ENCODE data around the gene UQCRQ.
"Not testable (repeated sequence)": the region's sequence is repeated elsewhere in the genome, so short reads cannot be mapped to it uniquely, and the experiment has no call there.

UQCRQ gene

DNA sequence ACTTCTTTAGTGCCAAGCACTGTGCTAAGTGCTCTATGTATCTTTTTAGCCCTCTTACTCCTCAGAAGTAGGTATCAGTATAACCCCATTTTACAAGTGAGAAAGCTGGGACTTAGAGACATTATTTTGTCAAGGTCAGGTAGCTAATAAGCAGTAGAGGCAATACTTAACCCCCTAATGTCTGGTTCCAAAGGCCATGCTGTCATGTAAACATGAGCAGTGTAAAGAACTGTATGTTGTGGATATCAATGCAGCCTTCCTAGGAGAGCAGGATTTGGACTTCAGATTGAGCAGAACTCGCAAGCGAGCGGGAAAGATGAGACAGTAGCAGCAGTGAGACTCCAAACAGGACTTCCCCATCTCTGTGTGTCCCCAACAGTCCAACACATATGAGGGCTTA lies 32.4 kb upstream of the UQCRQ start:
- DNase-seq (ENCODE audit: low spot score): no peak

DNA sequence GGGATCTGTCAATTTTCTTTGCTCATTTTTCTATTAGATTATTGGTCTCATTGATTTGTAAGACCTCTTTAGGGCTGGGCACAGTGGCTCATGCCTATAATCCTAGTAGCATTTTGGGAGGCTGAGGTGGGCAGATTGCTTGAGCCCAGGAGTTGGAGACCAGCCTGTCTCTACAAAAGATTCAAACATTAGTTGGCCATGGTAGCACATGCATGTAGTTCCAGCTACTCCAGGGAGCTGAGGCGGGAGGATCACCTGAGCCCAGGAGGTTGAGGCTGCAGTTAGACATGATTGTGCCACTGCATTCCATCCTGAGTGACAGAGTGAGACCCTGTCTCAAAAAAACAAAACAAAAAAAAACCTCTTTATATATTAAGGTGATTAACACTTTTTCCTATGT lies 29.6 kb upstream of the UQCRQ start:
- no peak for DNase-seq (ENCODE audit: low spot score)

DNA sequence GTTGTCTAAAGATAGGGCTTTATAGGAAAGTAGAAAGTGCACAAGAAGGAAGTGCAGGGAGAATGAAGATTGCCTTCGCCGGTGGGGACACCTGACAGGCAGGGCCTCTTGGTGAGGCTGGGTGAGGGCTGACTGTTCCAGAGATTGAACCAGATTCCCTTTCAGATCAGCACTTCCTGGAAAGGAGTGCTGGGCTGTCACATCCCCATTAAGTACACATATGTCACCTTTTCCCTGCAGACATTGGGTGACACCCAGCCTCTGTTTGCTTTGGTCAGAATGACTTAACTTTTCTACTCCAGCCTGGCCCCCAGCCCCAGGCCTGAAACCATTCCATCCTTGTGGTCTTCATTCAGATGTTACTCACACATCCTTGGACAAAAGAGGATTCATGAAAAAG lies 28.6 kb upstream of the UQCRQ start:
- DNase-seq (ENCODE audit: low spot score): no peak

DNA sequence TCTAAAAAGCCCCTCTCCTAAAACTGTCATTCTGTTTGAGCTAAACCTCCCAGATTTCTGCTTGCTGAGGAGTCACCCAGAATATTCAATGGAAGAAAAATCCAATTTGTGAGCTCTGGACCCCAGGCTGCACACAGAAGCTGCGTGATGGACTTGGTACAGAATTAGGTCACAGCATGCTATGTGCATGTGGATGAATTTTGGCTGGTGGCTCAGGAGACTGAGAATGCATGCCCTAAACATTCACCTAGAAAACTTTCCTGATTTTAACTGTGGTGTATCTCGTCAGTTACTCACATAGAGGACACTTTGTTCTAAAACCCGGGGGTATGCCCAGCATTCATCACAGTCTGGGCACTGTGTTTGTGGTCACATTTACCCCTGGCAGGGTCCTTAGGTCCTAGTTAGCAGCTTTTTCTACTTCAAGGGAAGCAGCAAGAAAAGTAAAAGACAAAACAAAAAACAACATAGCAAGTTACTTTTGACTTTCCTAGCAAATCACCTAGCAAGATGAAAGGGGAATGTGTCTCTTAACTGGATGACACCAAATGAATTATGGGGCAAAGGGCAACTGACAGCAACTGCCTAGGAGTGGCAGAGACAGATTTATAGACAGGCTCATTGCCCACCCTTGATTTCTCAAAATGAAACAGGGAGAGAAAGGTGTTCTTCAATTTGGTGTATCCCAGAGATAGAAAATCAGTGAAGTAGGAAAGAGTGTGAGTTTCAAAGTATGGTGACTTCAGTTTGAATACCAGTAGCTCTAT lies 27.7 kb upstream of the UQCRQ start:
- no peak for DNase-seq (ENCODE audit: low spot score)

DNA sequence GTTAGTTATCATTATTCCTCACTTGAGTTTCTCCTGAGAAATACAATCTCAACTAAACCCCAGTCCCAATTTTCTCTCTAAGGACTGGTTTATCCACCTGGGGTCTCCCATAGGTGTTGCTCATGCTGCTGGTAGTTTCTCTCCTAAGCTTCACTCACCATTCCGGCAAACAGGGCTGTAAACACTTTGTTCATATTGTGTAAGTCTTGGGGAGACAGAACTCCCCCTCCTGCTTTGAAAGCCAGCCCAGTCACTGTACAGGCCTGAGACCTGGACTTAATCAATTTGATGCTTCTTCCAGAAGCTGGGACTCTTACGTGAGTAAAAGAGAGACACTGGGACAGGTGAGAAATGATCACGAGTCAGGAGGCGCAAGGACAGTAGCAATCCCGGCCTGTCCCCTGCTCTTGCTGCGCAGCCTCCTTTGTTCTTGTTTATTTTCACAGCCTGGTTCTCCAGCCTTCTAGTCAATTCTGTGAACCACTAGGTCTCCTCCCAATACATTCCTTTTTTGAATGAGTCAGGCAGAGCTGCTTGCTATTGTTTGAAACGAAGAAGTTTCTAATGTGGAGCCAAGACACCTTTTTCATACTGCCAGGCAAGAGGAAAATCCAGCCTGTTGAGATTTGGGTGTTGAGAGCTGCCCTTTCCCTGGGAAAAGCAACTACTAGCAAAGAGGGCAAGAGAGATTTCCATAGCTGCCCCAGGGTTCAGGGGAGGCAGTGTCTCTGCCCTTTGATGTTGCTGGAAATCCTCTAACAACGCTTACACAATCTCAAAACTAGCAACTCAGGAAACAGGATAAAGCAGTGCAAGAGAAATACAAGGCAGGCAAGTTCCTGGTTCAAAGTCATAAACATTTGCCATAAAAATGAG lies 26.8 kb upstream of the UQCRQ start:
- no peak for DNase-seq (ENCODE audit: low spot score)

DNA sequence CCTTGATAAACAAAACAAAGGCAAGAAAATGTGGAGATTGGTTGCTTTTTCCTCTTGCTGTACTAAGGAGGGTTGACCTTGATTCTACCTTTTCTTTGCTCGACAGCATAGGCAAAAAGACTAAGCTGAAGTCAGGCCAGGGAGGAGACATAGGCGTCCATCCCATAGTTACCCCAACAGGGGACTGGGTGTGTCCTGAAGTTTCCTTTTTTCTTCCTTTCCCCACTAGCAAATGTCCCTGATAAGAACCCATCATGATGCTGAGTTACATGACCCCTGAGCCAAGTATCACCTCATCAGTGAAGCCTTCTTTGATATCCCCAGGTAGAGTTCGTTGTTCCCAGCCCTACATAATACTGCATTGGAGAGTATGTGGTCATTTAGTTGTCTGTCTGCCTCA lies 26.1 kb upstream of the UQCRQ start:
- DNase-seq (ENCODE audit: low spot score): no peak

DNA sequence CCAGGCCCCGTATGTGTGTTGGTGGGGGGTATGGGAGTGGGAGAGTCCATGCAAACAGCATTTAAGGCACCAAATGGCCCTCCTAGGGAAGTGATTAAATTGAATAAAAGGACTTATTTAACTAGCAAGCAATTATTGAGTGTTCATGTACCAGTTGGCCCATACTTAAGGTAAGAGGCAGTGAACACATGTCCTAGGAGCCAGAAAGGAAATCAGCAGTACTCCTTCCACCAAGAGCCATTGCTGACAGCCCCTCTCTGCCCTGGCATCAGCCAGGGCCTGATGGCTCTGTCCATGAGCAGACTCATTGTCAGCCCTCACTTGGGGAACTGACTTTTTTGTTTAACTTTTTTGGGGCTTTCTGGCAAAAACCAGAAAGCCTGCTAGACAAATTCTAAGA lies 25.5 kb upstream of the UQCRQ start:
- DNase-seq (ENCODE audit: low spot score): no peak

DNA sequence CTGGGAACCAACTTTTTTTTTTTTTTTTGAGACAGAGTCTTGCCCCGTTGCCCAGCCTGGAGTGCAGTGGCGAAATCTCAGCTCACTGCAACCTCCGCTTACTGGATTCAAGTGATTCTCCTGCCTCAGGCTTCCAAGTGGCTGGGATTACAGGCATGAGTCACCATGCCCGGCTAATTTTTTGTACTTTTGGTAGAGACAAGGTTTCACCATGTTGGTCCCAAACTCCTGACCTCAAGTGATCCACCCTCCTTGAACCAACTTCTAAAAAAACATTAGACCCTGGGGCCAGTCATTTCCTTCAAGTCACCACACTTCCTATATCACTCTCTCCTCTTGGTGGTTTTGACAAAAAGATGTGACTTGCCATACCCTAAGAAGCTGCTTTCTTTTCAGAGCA lies 25.1 kb upstream of the UQCRQ start:
- no peak for DNase-seq (ENCODE audit: low spot score)

DNA sequence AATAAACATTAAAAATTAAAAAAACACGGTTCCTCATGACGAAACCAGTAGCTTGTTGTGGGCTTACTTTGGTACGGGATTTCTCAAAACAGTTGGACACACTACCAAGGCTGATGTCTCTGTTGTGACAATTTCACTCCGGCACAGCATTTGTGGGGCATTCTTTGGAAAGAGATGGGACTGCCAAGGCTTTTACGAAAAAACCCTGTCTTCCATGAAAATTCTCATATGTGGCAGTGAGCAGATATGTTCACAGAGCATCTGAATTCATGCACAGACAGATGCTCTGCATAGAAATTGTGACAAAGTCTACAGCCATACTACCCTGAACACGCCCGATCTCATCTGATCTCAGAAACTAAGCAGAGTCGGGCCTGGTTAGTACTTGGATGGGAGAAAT lies 18.2 kb upstream of the UQCRQ start:
- DNase-seq (ENCODE audit: low spot score): no peak

DNA sequence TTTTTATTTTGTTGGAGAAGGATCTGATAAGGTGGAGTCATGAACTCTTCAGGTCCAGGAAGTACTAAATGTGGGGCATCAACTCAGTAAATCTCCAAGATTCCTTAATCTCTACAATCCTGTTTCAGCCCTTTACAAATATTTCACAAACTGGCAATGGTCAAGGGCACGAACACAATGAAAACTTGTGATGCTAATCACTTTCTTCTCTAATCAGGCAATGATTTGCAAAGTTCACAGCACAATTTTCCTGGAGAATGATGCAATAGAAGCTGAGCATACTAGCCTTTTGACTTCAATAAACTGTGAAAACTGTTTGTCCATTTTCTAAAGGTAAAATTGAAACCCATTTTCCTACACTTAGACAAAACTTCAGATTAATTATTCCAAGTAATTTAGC lies 17.1 kb upstream of the UQCRQ start:
- DNase-seq (ENCODE audit: low spot score): no peak

DNA sequence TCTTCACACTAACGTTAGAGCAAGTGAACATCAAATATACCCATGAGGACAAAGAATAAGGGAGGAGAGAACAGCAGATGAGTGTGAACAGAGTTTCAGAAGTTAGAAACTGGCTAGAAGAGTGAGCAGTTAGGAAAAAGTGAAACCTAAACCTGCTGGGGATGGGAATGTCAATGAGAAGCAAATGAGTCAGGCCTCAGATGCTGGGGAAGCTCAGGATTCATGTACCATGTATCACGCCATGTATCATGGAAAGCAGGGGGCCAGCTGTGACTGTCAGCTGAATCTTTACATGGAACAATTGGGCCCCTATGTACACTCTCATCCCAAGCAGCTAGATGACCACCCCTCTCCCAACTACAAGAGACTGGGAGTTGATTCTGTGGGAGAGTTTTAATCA lies 16.4 kb upstream of the UQCRQ start:
- DNase-seq (ENCODE audit: low spot score): no peak

DNA sequence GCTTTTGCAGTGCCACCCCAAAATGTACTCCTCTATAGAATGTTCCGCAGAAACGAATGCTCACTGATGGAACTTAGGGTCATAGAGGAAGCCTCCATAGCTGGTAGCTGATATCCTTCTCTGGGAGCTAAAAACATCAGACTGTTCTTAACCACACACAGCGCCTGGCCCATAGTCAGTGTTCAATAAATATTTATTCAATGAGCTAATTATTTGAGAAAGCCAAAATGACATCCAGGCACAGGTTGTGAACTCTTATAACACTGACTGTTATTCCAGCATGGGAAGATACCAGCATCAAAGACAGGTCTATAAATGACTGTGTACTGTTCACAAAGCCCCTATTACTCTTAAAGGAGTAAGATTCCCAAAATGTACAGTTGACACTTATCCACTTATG lies 13.1 kb upstream of the UQCRQ start:
- DNase-seq (ENCODE audit: low spot score): no peak

DNA sequence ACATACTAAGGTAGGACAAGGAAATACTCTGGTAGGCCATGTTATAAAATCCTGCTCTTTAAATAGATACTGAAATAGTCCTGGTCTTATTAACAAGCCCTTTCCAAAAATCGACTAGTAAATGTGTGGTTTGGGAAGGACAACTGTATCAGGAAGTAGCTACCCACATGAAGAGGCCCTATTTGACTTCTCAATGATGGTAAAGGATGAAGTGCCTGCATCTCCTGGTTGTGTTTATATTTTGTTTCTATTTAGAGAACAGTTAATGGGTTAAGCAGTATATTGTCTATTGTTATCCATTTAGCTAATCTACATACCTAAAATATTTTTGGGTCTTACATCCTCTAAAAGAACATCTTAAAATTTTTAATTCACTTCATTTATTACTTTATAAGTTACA lies 12.7 kb upstream of the UQCRQ start:
- no peak for DNase-seq (ENCODE audit: low spot score)

DNA sequence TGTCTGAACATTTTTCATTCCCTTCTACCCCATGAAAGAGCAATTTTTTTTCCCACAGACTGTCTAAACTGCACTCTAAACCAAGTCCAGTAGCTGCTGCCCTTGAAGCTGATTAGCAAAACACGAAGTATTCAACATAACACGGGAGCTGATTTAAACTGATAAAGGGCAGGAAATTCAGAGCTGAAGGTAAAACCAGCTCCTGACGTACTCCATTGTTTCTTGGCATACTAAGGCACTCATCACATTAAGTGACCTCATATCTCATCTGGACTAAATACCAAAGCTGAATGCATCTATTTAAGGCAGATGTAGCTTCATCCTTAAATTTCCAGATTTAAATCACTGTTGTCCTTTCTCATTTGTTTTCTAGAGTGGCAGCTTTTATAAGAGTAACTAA lies 12.1 kb upstream of the UQCRQ start:
- DNase-seq (ENCODE audit: low spot score): no peak

DNA sequence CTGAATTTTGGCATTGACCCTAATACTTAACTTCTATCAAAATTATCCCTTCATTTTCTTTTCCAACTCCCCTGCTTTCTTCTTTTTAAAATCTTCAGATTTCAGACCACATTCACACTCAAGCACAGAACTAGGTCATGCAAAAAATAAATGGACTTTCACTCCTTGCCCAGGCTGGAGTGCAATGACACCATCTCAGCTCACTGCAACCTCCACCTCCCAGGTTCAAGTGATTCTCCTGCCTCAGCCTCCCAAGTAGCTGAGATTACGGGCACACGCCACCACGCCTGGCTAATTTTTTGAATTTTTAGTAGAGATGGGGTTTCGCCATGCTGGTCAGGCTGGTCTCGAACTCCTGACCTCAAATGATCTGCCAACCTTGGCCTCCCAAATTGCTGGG lies 11.4 kb upstream of the UQCRQ start:
- not testable (repeated sequence) for DNase-seq (ENCODE audit: low spot score)

DNA sequence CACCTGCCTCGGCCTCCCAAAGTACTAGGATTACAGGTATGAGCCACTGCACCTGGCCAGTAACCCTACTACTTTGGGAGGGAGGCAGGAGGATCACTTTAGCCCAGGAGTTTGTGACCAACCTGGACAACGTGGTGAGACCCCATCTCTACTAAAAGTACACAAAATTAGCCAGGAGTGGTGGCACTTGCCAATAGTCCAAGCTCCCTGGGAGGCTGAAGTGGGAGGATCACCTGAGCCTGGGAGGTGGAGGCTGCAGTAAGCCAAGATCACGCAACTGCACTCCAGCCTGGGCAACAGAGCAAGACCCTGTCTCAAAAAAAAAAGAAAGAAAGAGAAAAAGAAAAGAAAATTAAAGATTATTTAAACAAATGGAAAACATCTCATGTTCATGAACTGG lies 10.4 kb upstream of the UQCRQ start:
- no peak for DNase-seq (ENCODE audit: low spot score)

DNA sequence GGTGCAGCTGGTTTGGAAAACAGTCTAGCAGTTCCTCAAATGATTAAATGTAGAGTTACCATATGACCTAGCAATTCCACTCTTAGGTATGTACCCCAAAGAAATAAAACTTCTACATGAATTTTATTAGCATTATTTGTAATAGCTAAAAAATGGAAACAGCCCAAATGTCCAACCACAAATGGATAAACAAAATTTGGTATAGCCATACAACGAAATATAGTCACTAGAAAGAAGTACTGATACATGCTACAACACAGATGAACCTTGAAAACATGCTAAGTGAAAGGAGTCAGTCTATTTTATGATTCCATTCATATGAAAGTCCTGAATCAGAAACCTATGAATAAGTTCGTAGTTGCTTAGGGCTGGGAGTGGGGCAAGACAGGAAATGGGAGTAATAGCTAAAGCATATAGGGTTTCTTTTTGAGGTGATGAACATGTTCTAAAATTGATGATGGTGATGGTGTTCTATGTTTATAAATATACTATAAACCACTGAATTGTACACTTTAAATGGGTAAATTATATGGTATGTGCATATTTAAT lies 6.5 kb upstream of the UQCRQ start:
- no peak for DNase-seq (ENCODE audit: low spot score)

DNA sequence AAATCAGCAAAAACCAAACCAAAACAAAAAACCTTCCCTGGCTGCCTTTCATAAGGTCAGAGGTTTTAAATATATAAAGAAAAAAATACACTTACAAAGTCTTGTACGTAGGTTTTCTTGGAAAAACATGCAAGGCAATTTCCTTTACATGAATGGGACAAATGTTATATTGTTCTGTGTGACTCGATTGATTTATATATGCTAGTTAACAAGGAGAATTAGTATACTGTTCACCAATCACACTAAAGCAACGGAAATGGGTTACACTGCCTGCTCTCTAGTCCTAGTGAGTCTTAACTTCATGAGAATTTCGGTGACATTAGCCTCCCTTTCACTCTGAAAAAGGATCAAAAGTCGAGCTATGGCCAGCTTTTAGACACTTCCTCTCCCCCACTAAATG lies 5.7 kb upstream of the UQCRQ start:
- no peak for DNase-seq (ENCODE audit: low spot score)

DNA sequence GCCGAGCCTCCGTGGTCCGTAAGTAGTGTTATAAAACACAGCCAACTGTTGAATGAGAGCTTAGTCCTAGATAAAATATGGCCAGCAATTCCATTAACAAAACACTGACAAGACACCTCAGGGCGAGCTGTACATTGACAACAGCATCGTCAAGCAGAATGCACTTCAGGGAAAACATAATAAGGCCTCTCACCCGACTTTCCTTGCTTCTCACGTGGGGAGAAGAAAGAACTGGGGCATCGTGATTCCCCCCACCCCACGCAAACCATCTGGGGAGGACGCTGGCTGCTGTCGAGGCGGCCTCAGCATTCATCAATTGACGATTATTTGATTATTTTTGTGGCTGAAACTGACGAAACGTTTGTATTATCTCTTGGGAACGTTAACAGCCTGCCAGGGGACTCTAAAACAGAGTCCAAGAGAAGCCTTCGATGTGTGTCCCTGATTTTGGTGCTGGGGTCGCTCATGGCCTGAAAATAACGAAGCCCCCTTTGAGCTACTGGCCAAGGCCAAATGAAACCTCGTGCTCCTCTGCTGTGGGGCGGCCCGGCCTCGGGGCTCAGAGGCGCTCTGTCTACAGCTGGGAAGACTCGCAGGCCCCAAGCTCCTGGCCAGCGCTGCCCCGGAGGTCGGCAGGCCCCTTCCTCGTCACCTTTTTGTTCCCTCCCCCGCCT lies 637 bp upstream of the UQCRQ start:
- no peak for DNase-seq (ENCODE audit: low spot score)

DNA sequence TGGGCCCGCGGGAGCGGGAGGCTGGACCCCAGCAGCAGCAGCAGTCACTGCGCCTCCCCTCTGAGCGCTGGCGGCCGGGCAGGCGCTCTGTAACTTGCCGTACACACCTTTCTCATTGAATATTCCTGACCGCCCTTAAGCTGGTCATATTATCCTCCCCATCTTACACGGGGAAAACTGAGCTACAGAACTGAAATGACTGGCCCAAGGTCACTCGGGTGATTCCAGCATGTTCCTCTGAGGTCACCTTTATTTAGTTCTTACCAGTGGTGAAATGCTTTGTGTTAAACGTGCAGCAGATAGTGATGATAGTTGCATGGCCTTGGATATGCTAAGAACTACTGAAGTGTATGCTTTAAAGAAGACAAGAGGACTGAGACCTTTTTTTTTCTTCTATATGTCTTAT lies 607 bp downstream of the UQCRQ start:
- no peak for DNase-seq (ENCODE audit: low spot score)

DNA sequence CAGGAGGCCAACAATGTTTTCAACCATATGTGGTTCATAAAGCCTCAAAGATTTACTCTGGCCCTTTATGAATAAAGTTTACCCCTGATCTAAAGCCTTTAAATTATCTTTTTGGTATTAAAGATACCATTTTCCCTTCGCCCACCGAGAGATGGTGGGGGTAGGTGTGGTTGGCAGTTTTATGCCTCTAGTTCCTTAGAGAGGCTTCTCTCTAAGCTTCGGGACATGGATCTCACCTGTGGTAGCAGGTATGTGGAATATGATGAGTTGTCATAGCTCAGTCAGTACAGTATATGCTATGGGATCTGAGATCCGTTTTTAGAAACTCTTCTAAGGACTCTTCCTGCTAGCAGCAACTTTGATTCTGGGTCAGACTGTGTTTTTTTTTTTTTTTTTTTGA lies 2.3 kb downstream of the UQCRQ start:
- DNase-seq (ENCODE audit: low spot score): no peak

DNA sequence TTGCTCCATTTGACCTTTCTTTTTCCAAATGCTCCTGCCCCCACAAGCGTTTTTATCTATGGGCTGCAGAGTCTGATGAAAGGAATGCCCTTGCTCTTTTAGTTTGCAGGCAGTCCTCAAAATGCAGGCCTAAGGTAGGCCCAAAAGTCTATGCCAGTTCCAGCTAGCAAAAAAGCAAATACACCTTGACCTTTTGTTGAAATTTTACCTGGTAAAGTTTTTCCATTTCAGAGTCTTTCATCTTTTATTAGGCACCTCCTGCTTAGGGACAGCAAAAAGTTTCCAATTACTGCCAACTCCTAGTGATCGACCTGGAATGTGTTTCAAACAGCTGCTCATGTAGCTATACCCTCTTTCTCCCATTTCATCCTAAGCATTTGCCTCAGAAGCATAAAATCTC lies 4.4 kb downstream of the UQCRQ start:
- DNase-seq (ENCODE audit: low spot score): no peak
